ENCODE results near the gene NEU4.
"Not testable (repeated sequence)": the region's sequence is repeated elsewhere in the genome, so short reads cannot be mapped to it uniquely, and the experiment has no call there.

NEU4 gene

GRCh38 chr2:241821460-241822263 lies 12.7 kb downstream of the NEU4 start:
- DNase-seq, result peak; percentile 54
- Mint-ChIP-seq H3K9me3 (peaks cover 8% of the 10 kb centered on the region), H3K4me3 (peak overlapping the region; percentile 41), H3K36me3 (ENCODE audit: low read depth) (no peaks in the 10 kb centered on the region), H3K4me1 (ENCODE audit: low read depth) (peaks cover 14% of the 10 kb centered on the region), H3K27me3 (peaks cover 13% of the 10 kb centered on the region), H3K27ac (peak overlapping the region; percentile 83)

- peaks cover 13% of the 10 kb centered on the region for H3K27me3 Mint-ChIP-seq
- H3K4me1 Mint-ChIP-seq (ENCODE audit: low read depth), result peaks cover 13% of the 10 kb centered on the region
- no peaks in the 10 kb centered on the region for H3K36me3 Mint-ChIP-seq (ENCODE audit: low read depth)
- H3K9me3 Mint-ChIP-seq, result peaks cover 14% of the 10 kb centered on the region
- H3K27ac Mint-ChIP-seq, result no peak overlapping the region
- H3K4me3 Mint-ChIP-seq, result peak overlapping the region; percentile 0
- DNase-seq, result no peak
Measured at GRCh38 chr2:241822264-241822623, 13.3 kb downstream of the NEU4 start.

- not testable (repeated sequence) for H3K27me3 Mint-ChIP-seq; H3K4me1 Mint-ChIP-seq (ENCODE audit: low read depth); H3K27ac Mint-ChIP-seq; DNase-seq; H3K36me3 Mint-ChIP-seq (ENCODE audit: low read depth); H3K4me3 Mint-ChIP-seq
- H3K9me3 Mint-ChIP-seq, result peaks cover 21% of the 10 kb centered on the region
Measured at GRCh38 chr2:241823531-241824437, 14.8 kb downstream of the NEU4 start.

GRCh38 chr2:241827394-241827793 lies 18.4 kb downstream of the NEU4 start:
- no peak for DNase-seq
- Mint-ChIP-seq H3K36me3 (ENCODE audit: low read depth) (no peaks in the 10 kb centered on the region), H3K27ac (no peak overlapping the region), H3K9me3 (peaks cover 21% of the 10 kb centered on the region), H3K27me3 (peaks cover 9% of the 10 kb centered on the region), H3K4me3 (no peak overlapping the region), H3K4me1 (ENCODE audit: low read depth) (peaks cover 2% of the 10 kb centered on the region)

GRCh38 chr2:241833101-241833663 lies 24.2 kb downstream of the NEU4 start:
- Mint-ChIP-seq H3K9me3 (peaks cover 3% of the 10 kb centered on the region), H3K4me1 (ENCODE audit: low read depth) (peaks cover 2% of the 10 kb centered on the region), H3K27me3 (peaks cover 4% of the 10 kb centered on the region), H3K27ac (no peak overlapping the region), H3K4me3 (no peak overlapping the region), H3K36me3 (ENCODE audit: low read depth) (no peaks in the 10 kb centered on the region)
- no peak for DNase-seq

GRCh38 chr2:241833756-241834526 lies 24.9 kb downstream of the NEU4 start:
- not testable (repeated sequence) for H3K9me3 Mint-ChIP-seq; H3K4me3 Mint-ChIP-seq; DNase-seq; H3K27me3 Mint-ChIP-seq; H3K27ac Mint-ChIP-seq; H3K36me3 Mint-ChIP-seq (ENCODE audit: low read depth); H3K4me1 Mint-ChIP-seq (ENCODE audit: low read depth)

- Mint-ChIP-seq H3K4me3 (no peak overlapping the region), H3K27ac (no peak overlapping the region), H3K27me3 (peaks cover 6% of the 10 kb centered on the region), H3K9me3 (peaks cover 1% of the 10 kb centered on the region), H3K36me3 (ENCODE audit: low read depth) (no peaks in the 10 kb centered on the region), H3K4me1 (ENCODE audit: low read depth) (peaks cover 2% of the 10 kb centered on the region)
- no peak for DNase-seq
Measured at GRCh38 chr2:241834527-241835210, 25.7 kb downstream of the NEU4 start.

- H3K27me3 Mint-ChIP-seq, result peaks cover 6% of the 10 kb centered on the region
Measured at GRCh38 chr2:241835611-241836010, 26.6 kb downstream of the NEU4 start.

GRCh38 chr2:241836292-241836691 lies 27.3 kb downstream of the NEU4 start:
- H3K36me3 Mint-ChIP-seq (ENCODE audit: low read depth), result no peaks in the 10 kb centered on the region
- no peak overlapping the region for H3K27ac Mint-ChIP-seq
- peaks cover 2% of the 10 kb centered on the region for H3K27me3 Mint-ChIP-seq
- peaks cover 2% of the 10 kb centered on the region for H3K4me1 Mint-ChIP-seq (ENCODE audit: low read depth)
- DNase-seq, result no peak
- H3K4me3 Mint-ChIP-seq, result no peak overlapping the region
- peaks cover 1% of the 10 kb centered on the region for H3K9me3 Mint-ChIP-seq

More at GRCh38 chr2:241835611-241836010, 26.6 kb downstream of the NEU4 start:
- Mint-ChIP-seq H3K4me1 (ENCODE audit: low read depth) (peaks cover 2% of the 10 kb centered on the region), H3K4me3 (no peak overlapping the region), H3K27ac (no peak overlapping the region), H3K9me3 (peaks cover 1% of the 10 kb centered on the region), H3K36me3 (ENCODE audit: low read depth) (no peaks in the 10 kb centered on the region)
- no peak for DNase-seq

GRCh38 chr2:241837197-241837965 lies 28.4 kb downstream of the NEU4 start:
- Mint-ChIP-seq H3K27ac (no peak overlapping the region), H3K27me3 (peaks cover 2% of the 10 kb centered on the region), H3K4me1 (ENCODE audit: low read depth) (peaks cover 2% of the 10 kb centered on the region), H3K36me3 (ENCODE audit: low read depth) (no peaks in the 10 kb centered on the region), H3K9me3 (peaks cover 1% of the 10 kb centered on the region), H3K4me3 (no peak overlapping the region)
- no peak for DNase-seq

- Mint-ChIP-seq H3K27ac (no peak overlapping the region), H3K27me3 (peaks cover 2% of the 10 kb centered on the region)
Measured at GRCh38 chr2:241841181-241842066, 32.4 kb downstream of the NEU4 start.

GRCh38 chr2:241842067-241842415 lies 33.0 kb downstream of the NEU4 start:
- no peak for DNase-seq
- Mint-ChIP-seq H3K27ac (no peak overlapping the region), H3K4me1 (ENCODE audit: low read depth) (peaks cover 37% of the 10 kb centered on the region), H3K4me3 (no peak overlapping the region), H3K27me3 (peaks cover 2% of the 10 kb centered on the region), H3K9me3 (no peaks in the 10 kb centered on the region), H3K36me3 (ENCODE audit: low read depth) (peaks cover 4% of the 10 kb centered on the region)

More at GRCh38 chr2:241841181-241842066, 32.4 kb downstream of the NEU4 start:
- no peak overlapping the region for H3K4me3 Mint-ChIP-seq
- no peaks in the 10 kb centered on the region for H3K9me3 Mint-ChIP-seq
- no peak for DNase-seq
- peaks cover 4% of the 10 kb centered on the region for H3K36me3 Mint-ChIP-seq (ENCODE audit: low read depth)
- peaks cover 34% of the 10 kb centered on the region for H3K4me1 Mint-ChIP-seq (ENCODE audit: low read depth)
